Measurements from ENCODE around the gene FAM234B.

DNA sequence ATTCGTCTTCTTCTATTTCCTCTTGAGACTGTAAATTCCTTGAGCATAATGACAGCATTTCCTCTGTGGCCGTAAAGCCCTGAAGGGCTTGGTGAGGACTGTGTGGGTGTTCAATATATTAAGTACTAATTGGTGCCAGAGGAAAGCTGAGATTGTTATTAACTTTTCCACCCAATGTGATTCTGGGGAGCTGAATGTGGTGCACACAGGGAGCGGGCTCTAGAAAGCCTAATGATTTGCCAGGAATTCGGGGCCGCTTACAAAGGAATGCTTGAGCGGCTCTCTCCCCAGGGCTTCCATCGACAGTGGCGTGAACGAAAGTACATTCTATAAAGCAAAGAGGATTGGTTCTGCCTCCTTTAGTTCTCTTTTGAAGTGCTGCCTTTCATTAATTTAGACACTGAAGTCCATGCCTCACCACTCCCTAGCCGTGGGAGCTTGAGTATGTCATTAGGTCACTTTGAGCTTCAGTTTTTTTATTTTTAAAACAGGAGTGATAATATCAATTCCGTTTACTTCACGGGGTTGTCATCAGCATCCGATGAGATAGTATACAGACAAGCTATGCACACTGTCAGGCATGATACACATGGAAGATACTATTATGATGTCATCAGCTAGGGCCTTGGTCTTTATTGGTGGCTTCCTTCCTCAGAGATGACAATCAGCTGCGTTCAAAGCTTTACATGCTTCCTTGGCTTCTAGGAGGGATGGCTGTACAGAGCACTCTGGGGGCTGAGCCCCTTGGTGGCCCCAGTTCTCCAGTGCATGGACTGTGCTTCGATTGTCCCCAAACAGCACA, 70.3 kb downstream of the FAM234B start:
- TF ChIP-seq BRCA1 (IDR thresholded peaks at IDR 0.05; ENCODE audit: low read depth, low read length) (no peak), CEBPB (IDR thresholded peaks at IDR 0.05; ENCODE audit: low read depth, low read length) (no peak), JUN (IDR thresholded peaks at IDR 0.05; ENCODE audit: low read depth, low read length) (no peak), HDAC2 (IDR thresholded peaks at IDR 0.05; ENCODE audit: borderline replicate concordance in 1 of 2, low read depth in 2 of 2, low read length in 2 of 2) (no peak), TAF1 (IDR thresholded peaks at IDR 0.05; ENCODE audit: low read depth, low read length) (no peak), POLR2A (IDR thresholded peaks at IDR 0.05; ENCODE audit: control extremely low read depth in 1 of 2, low read depth in 2 of 2, low read length in 2 of 2) (no peak), NRF1 (IDR thresholded peaks at IDR 0.05; ENCODE audit: low read depth, low read length) (no peak)
- TF ChIP-seq, protein P1, sequence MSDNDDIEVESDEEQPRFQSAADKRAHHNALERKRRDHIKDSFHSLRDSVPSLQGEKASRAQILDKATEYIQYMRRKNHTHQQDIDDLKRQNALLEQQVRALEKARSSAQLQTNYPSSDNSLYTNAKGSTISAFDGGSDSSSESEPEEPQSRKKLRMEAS (IDR thresholded peaks at IDR 0.05), result no peak
- TF ChIP-seq, protein P2, sequence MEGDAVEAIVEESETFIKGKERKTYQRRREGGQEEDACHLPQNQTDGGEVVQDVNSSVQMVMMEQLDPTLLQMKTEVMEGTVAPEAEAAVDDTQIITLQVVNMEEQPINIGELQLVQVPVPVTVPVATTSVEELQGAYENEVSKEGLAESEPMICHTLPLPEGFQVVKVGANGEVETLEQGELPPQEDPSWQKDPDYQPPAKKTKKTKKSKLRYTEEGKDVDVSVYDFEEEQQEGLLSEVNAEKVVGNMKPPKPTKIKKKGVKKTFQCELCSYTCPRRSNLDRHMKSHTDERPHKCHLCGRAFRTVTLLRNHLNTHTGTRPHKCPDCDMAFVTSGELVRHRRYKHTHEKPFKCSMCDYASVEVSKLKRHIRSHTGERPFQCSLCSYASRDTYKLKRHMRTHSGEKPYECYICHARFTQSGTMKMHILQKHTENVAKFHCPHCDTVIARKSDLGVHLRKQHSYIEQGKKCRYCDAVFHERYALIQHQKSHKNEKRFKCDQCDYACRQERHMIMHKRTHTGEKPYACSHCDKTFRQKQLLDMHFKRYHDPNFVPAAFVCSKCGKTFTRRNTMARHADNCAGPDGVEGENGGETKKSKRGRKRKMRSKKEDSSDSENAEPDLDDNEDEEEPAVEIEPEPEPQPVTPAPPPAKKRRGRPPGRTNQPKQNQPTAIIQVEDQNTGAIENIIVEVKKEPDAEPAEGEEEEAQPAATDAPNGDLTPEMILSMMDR (IDR thresholded peaks at IDR 0.05; ENCODE audit: control extremely low read depth in 1 of 3, insufficient read depth in 1 of 3, low read depth in 1 of 3, low read length in 3 of 3), result no peak
